GM10248 (cell line): Measurements from ENCODE around the gene LGI1.
A peak's percentile ranks its signal among the peaks of the same experiment; 100 is the strongest.

Experiments used
- CTCF ChIA-PET: fragments of 300-600 bp; sonication (Branson Sonifier 250); formaldehyde crosslinking; extraction: SDS; loops from one replicate; lab custom pipeline; 2021; ENCODE audit warnings: antibody characterized with exemption; lab: Yijun Ruan, JAX
- POLR2A ChIA-PET: fragments of 350-650 bp; sonication (Branson Sonifier 250); formaldehyde crosslinking; extraction: SDS; loops from one replicate; lab custom pipeline; 2020; ENCODE audit warnings: antibody characterized with exemption; lab: Yijun Ruan, JAX
- DNase-seq: peaks from one replicate; pipeline ENCODE4 v3.0.0; 2012; ENCODE audit errors: extremely low spot score
- TF ChIP-seq, protein P1 (sequence below): IDR thresholded peaks from 2 replicates; pipeline ENCODE4 v1.5.1; 2012; ENCODE audit warnings: mild to moderate bottlenecking, low read depth; ENCODE audit errors: extremely low read depth, missing control alignments, control extremely low read depth

LGI1 gene

DNA sequence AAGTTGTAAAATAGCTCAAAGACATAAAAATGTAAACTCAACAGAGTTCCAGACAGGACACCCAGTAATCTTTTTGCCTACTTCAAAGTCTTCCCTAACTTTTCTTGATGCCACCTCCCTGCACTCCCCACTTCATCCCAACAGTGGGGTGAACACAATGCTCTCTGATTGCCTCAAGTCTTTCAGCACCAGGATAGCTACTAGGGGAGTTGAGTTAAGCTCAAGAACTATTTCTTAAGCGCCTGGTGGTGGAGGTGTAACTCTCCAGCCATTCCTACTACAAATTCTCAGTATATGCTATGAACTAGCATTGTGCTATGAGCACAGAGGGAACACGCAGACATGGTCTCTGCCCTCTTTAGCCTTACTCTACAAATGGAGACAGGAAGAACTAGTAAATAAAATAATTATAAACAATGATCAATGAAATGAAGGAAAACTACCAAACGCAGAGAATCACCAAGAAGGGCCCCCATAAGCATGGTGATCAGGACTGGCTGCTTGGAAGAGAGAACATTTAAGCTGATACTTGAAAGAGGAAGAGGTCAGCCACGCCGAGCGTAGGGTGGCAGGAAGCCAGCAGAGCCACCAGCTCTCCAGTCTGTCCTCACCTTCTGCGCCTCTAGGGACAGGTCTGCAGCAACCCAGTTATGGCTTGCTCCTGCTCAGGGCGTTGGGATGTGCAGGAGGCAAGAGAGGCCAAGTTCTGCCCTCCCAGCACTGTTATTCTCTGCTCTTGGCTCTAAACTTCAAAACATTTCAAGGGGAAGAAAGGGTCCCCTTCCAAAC is 38.6 kb upstream of the LGI1 start:
- DNase-seq, result peak; percentile 40

DNA sequence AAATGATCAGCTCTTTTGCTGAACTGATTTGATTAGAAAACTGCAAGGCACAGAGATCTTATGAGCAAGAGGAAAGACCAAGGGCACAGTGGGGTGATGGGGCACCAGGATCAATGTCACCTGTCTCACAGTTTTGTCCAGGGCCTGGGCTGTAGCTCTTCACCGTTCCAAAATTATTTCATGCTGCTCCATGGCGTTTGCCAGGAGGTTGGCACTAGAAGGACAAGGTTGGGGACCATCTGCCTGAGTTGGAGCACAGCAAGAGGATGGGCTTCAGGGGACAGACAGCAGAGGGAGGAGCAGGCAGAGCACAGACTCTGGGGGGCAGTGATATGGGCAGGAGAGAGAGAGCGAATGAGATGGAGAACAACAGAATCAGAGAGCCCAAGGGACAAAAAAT is 37.8 kb upstream of the LGI1 start:
- no peak for DNase-seq
- ChIA-PET POLR2A (no interaction called here), CTCF (interaction anchor here (1.0 to 1.6 kb wide), 5 partner anchors 12 to 197 kb away, joined by 3 to 6 read pairs (median 3); no protein-coding TSS in a partner anchor)
- TF ChIP-seq, protein P1, sequence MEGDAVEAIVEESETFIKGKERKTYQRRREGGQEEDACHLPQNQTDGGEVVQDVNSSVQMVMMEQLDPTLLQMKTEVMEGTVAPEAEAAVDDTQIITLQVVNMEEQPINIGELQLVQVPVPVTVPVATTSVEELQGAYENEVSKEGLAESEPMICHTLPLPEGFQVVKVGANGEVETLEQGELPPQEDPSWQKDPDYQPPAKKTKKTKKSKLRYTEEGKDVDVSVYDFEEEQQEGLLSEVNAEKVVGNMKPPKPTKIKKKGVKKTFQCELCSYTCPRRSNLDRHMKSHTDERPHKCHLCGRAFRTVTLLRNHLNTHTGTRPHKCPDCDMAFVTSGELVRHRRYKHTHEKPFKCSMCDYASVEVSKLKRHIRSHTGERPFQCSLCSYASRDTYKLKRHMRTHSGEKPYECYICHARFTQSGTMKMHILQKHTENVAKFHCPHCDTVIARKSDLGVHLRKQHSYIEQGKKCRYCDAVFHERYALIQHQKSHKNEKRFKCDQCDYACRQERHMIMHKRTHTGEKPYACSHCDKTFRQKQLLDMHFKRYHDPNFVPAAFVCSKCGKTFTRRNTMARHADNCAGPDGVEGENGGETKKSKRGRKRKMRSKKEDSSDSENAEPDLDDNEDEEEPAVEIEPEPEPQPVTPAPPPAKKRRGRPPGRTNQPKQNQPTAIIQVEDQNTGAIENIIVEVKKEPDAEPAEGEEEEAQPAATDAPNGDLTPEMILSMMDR, result no peak

More for the DNA sequence above, 38.6 kb upstream of the LGI1 start:
- TF ChIP-seq, protein P1, result no peak
- ChIA-PET CTCF (interaction anchor here (1.2 to 1.6 kb wide), 5 partner anchors 11 to 198 kb away, joined by 3 to 8 read pairs (median 5); partner anchors contain the start of gene FRA10AC1), POLR2A (no interaction called here)

DNA sequence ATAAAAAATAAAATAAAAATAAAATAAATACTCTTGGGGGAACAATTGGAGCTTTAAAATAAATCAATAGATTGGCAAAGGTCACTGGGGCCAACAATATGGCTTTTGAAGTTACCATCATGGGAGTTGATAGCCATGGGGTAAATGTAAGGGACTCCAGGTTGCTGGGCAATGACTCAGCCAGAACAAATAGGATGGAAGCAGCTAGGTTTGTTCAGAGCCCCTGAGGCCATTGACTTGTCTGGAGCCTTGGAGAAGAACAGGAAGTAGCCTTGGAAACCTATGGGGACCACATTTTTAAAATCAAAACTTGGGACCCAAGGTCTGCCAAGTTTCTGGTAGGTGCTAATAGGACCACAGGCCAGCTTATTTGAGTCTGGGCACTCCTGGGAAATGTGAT is 35.2 kb upstream of the LGI1 start:
- DNase-seq, result no peak
- TF ChIP-seq, protein P1, result no peak
- ChIA-PET POLR2A (no interaction called here), CTCF (no interaction called here)

DNA sequence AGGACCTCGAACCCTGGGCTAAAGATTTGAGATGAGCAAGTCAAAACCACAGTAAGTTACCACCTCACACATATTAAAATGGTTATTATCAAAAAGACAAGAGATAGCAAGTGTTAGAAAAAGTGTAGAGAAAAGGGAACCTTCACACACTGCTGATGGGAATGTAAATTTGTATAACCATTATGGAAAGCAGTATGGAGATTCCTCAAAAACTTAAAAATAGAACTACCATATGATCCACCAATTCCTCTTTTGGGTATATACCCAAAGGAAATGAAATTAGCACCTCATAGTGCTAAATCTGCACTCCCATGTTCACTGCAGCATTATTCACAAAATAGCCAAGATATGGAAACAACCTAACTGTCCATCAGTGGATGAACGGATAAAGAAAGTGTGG is 34.6 kb upstream of the LGI1 start:
- CTCF ChIA-PET, result no interaction called here

DNA sequence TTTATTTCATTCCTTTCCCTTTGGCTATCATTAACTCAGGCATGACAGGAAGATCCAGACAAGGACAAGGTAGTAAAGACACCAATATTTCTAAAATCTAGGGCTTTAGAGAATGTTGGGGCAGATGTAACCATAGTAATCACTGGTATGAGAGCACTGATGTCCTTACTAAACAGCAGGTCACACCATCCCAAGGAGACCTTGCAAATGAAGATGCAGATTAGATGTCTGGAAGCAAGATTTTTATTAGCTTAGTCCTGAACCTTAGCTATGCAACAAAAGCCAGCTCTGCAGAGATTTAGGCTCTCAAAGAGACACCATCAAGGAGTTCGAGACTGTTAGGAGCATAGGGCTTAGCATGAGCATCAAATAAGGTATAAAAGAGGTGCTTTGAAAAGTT is 31.7 kb upstream of the LGI1 start:
- TF ChIP-seq, protein P1, result no peak
- no peak for DNase-seq
- ChIA-PET CTCF (interaction anchor here (1.3 kb wide), 1 partner anchor 172 kb away, joined by 3 read pairs; no protein-coding TSS in a partner anchor), POLR2A (no interaction called here)

More for the DNA sequence above, 34.6 kb upstream of the LGI1 start:
- POLR2A ChIA-PET, result no interaction called here
- no peak for DNase-seq
- TF ChIP-seq, protein P1, result no peak

DNA sequence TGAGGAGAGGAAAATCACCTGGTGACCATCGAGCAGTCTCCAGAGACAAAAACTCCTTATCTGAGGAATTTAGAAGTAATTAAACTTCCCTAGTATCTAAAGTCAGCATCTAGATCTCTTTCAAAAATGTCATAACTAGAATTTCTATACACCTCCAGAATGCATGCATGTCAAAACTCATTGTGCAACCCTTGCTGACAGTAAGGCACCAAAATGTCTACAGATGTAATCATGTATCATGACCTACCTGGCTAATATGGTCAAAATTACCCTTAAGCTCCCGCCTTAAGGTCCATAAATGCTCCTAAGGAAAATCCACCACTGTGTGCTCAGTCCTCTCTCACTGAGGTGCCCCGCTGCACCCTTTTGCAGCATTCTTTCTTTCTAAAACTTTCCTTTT is 16.4 kb upstream of the LGI1 start:
- ChIA-PET CTCF (no interaction called here), POLR2A (no interaction called here)
- DNase-seq, result no peak
- TF ChIP-seq, protein P1, result no peak
